ENCODE results near the gene CCL27.

Gene CCL27

GRCh38 chr9:34664281-34665066 lies 2.0 kb upstream of the CCL27 start:
- peak overlapping the region; percentile 84 for H3K27ac Mint-ChIP-seq
- H3K27me3 Mint-ChIP-seq, result no peaks in the 10 kb centered on the region
- H3K4me1 Mint-ChIP-seq, result peaks cover 50% of the 10 kb centered on the region
- peaks cover 8% of the 10 kb centered on the region for H3K36me3 Mint-ChIP-seq
- H3K4me3 Mint-ChIP-seq, result peak overlapping the region; percentile 87
- H3K9me3 Mint-ChIP-seq, result peaks cover 6% of the 10 kb centered on the region

- H3K9me3 Mint-ChIP-seq, result no peaks in the 10 kb centered on the region
- peak overlapping the region; percentile 26 for H3K4me3 Mint-ChIP-seq
- H3K27ac Mint-ChIP-seq, result peak overlapping the region; percentile 84
- peaks cover 50% of the 10 kb centered on the region for H3K4me1 Mint-ChIP-seq
- H3K27me3 Mint-ChIP-seq, result no peaks in the 10 kb centered on the region
- peaks cover 2% of the 10 kb centered on the region for H3K36me3 Mint-ChIP-seq
Observed at GRCh38 chr9:34663303-34663605, 797 bp upstream of the CCL27 start.

DNA sequence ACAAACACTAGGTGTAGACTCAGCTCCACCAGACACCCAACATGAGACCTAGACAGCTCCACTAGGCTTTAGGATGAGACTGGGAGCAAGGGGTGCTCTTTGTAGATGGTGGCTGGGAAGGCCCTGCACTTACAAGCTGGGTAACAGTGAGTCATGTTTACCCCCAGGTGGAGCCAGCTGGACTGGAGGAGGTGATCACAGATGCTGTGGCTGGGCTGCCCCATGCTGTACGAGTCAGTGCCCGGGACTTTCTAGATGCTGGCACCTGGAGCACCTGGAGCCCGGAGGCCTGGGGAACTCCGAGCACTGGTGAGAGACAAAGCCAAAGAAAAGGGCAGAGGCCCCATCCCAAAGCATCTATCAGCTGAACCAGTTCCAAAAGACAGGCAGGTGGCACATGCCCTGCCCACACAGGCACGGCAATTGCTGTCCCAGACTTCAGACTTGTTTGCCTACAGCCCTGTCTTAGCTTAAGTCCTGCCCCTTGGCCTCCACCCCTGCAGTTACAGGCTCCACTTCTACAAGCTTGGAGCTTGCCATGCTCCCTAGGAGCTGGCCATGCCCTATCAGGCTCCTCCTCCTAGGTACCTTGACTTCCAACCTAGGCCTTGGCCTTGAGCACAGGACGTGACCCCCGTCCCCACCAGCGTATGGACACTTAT lies 2.7 kb downstream of the CCL27 start:
- no peak overlapping the region for H3K27ac Mint-ChIP-seq
- no peaks in the 10 kb centered on the region for H3K9me3 Mint-ChIP-seq

GRCh38 chr9:34658461-34658860 lies 4.0 kb downstream of the CCL27 start:
- Mint-ChIP-seq H3K9me3 (no peaks in the 10 kb centered on the region), H3K4me1 (peaks cover 41% of the 10 kb centered on the region), H3K4me3 (no peak overlapping the region), H3K27ac (no peak overlapping the region), H3K27me3 (no peaks in the 10 kb centered on the region), H3K36me3 (peaks cover 2% of the 10 kb centered on the region)

More for the DNA sequence above, 2.7 kb downstream of the CCL27 start:
- H3K4me1 Mint-ChIP-seq, result peaks cover 48% of the 10 kb centered on the region
- peaks cover 2% of the 10 kb centered on the region for H3K36me3 Mint-ChIP-seq
- H3K27me3 Mint-ChIP-seq, result no peaks in the 10 kb centered on the region
- H3K4me3 Mint-ChIP-seq, result no peak overlapping the region

- H3K4me1 Mint-ChIP-seq, result peaks cover 41% of the 10 kb centered on the region
- H3K36me3 Mint-ChIP-seq, result peaks cover 5% of the 10 kb centered on the region
- no peak overlapping the region for H3K27ac Mint-ChIP-seq
- no peaks in the 10 kb centered on the region for H3K9me3 Mint-ChIP-seq
- H3K4me3 Mint-ChIP-seq, result no peak overlapping the region
- H3K27me3 Mint-ChIP-seq, result no peaks in the 10 kb centered on the region
Observed at GRCh38 chr9:34656992-34657391, 5.5 kb downstream of the CCL27 start.

DNA sequence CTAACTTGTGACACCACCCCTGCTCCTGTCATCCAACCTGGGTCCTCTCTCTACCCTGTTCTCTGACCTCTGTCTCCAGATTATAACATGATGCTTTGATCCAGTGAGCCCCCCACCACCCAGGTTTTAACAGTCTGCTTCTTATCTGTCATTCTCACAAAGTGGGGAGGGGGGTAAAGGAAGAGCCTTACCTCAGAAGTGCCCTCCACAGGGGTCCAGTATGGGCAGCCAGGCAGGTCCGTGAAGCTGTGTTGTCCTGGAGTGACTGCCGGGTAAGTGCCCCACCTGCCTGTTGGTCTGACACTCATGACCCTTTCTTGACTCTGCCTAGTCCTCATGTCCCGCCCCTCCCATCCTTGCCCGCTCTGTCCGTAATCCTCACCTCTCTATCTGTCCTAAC lies 7.1 kb downstream of the CCL27 start:
- no peak overlapping the region for H3K27ac Mint-ChIP-seq
- peaks cover 28% of the 10 kb centered on the region for H3K4me1 Mint-ChIP-seq
- H3K4me3 Mint-ChIP-seq, result no peak overlapping the region
- peaks cover 3% of the 10 kb centered on the region for H3K36me3 Mint-ChIP-seq
- no peaks in the 10 kb centered on the region for H3K27me3 Mint-ChIP-seq
- H3K9me3 Mint-ChIP-seq, result no peaks in the 10 kb centered on the region

DNA sequence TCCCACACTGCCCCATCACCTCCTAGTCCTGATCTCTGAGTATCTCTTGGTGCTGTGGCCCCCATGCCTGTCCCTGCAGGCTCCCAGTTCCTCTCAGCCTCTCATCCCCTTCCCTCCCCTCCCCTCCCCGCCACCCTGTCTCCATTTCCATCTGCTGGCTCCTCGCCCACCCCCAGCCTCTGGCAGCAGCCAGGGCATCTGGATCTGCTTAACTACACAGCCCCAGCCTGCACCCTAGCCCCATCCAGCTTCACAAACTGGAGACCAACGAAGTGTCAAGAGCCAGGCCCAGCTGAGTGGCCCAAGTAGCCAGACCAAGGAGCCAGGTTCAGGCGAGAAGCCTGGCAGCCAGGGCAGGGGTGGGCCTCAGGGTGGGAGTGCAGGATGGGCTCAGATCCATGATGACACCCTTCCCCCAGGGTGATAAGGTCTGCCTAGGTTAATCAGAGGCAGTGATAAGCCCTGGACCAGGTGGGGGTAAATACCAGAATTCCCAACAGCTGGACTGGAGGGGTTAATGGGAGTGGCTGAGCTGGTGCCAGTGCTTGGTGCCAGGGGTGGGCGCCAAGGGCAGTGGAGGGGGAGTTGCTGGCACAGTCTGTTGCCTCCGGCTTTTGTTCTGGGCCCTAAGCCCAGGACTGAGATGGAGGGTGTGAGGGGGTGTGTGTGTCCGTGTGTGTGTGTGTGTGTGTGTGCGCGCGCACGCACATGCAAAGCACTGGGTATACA lies 8.0 kb downstream of the CCL27 start:
- Mint-ChIP-seq H3K36me3 (peaks cover 3% of the 10 kb centered on the region), H3K9me3 (no peaks in the 10 kb centered on the region), H3K4me3 (no peak overlapping the region), H3K27me3 (no peaks in the 10 kb centered on the region), H3K27ac (peak overlapping the region; percentile 90), H3K4me1 (peaks cover 29% of the 10 kb centered on the region)

DNA sequence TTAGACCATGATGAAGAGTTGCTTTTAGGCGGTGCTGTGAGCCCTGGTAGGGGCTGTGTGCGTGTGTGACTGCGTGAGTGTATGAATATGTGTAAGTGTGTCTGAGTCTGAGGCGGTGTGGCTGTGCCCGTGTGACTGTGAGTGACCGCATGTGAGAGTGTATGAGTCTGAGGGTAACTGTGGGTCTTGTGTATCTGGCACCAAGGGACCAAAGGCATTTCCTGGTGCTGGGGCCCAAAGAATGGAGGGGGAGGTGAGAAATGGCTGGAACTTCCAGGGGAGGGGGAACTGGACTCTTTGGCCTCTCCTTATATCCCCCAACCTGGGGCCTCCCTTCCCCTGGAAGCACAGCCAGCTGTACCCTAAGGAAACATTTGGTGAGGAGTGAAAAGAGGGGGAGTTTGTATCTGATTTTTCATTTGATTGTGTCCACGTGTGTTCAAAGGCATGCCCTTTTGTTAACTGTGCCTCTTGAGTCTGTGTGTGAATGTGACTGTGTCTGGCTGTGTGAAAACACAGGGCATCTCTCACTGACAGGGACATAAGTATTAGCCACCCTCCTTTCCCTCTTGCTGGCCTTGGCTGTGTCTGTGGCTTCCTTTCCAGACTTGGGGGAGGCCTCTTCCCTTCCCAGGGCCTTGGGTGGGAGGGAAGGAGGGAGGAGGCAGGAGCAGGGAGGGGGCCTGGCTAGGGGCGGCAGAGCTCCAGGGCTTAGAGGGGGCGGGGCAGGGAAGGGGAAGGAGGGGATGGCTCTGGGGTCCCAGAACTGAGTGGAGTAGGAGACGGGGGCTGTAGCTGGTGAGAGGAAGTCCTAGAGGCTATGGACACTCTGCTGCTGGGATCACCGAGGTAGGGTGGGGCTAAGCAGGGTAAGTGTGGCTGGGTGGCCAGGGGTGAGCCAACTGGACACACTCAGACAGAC lies 9.0 kb downstream of the CCL27 start:
- Mint-ChIP-seq H3K4me1 (peaks cover 37% of the 10 kb centered on the region), H3K36me3 (peaks cover 5% of the 10 kb centered on the region), H3K27me3 (no peaks in the 10 kb centered on the region), H3K4me3 (no peak overlapping the region), H3K27ac (peak overlapping the region; percentile 90), H3K9me3 (no peaks in the 10 kb centered on the region)

- H3K27ac Mint-ChIP-seq, result peak overlapping the region; percentile 78
- H3K4me3 Mint-ChIP-seq, result no peak overlapping the region
Observed at GRCh38 chr9:34652602-34653000, 9.9 kb downstream of the CCL27 start.

DNA sequence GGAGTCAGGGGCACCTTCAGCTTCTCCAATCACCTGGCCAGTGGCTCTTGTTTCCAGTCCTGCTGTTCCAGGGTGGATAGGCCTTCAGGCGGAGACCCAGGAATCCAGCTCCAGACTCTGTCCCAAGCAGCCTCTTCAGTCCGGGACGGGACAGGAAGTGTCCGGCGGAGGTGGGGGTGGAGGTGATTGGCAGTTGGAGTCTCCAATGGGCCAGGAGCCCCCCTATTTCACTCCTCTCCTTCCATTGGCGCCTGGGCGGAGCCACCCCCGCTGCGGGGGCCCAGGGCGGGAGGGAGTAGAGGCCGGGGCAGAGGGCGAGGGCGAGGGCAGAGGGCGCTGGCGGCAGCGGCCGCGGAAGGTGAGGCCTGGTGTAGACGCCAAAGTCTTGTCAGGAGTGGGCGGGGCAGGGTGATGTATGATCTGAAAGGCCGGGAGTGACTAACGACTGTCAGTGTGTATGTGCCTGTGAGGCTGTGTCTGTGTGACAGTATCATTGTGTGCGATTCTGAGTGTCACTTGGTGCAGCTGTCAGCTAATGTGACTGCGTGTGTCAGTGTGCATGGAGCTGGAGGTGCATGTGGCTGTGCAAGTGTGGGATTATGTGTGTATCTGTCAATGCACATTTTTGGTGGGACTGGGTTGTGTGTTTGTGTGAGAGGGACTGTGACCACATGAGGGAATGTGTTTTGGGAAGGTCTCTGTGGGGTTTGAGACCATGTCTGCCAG lies 10.4 kb downstream of the CCL27 start, which contains the start of gene IL11RA:
IL11RA (plus strand) TSS at position 310 of the 726 bp plus-strand sequence. CDS start 3,033 bp downstream, outside the sequence.
- Mint-ChIP-seq H3K4me3 (no peak within 1 kb of the TSS), H3K27ac (peak within 1 kb of the TSS; percentile 78), H3K9me3 (no peaks in the 10 kb centered on the region)

More at GRCh38 chr9:34652602-34653000, 9.9 kb downstream of the CCL27 start:
- Mint-ChIP-seq H3K9me3 (no peaks in the 10 kb centered on the region), H3K27me3 (no peaks in the 10 kb centered on the region), H3K36me3 (peaks cover 9% of the 10 kb centered on the region), H3K4me1 (peaks cover 45% of the 10 kb centered on the region)

GRCh38 chr9:34651321-34651720 lies 11.1 kb downstream of the CCL27 start:
- Mint-ChIP-seq H3K9me3 (no peaks in the 10 kb centered on the region), H3K27me3 (no peaks in the 10 kb centered on the region), H3K4me1 (peaks cover 53% of the 10 kb centered on the region), H3K4me3 (no peak overlapping the region), H3K27ac (no peak overlapping the region), H3K36me3 (peaks cover 9% of the 10 kb centered on the region)

More for the DNA sequence above, 10.4 kb downstream of the CCL27 start, which contains the start of gene IL11RA:
- Mint-ChIP-seq H3K27me3 (no peaks in the 10 kb centered on the region), H3K4me1 (peaks cover 50% of the 10 kb centered on the region), H3K36me3 (peaks cover 9% of the 10 kb centered on the region)

- H3K4me3 Mint-ChIP-seq, result no peak overlapping the region
- peaks cover 58% of the 10 kb centered on the region for H3K4me1 Mint-ChIP-seq
- H3K36me3 Mint-ChIP-seq, result peaks cover 9% of the 10 kb centered on the region
- H3K9me3 Mint-ChIP-seq, result no peaks in the 10 kb centered on the region
- no peak overlapping the region for H3K27ac Mint-ChIP-seq
- H3K27me3 Mint-ChIP-seq, result no peaks in the 10 kb centered on the region
Observed at GRCh38 chr9:34650816-34651215, 11.6 kb downstream of the CCL27 start.

- Mint-ChIP-seq H3K36me3 (peaks cover 9% of the 10 kb centered on the region), H3K27ac (peak overlapping the region; percentile 61), H3K4me1 (peaks cover 46% of the 10 kb centered on the region), H3K9me3 (no peaks in the 10 kb centered on the region), H3K4me3 (peak overlapping the region; percentile 93), H3K27me3 (no peaks in the 10 kb centered on the region)
Observed at GRCh38 chr9:34648673-34649072, 13.8 kb downstream of the CCL27 start.

GRCh38 chr9:34647651-34648050 lies 14.8 kb downstream of the CCL27 start:
- Mint-ChIP-seq H3K4me3 (peak overlapping the region; percentile 93), H3K36me3 (peaks cover 6% of the 10 kb centered on the region), H3K27ac (peak overlapping the region; percentile 73), H3K4me1 (peaks cover 37% of the 10 kb centered on the region), H3K27me3 (no peaks in the 10 kb centered on the region), H3K9me3 (no peaks in the 10 kb centered on the region)

All from activated naive CD4-positive, alpha-beta T cell treated with anti-CD3 and anti-CD28 coated beads, Interleukin-2, amount 50 U/mL, for 24 hours (primary cell).